Subcutaneous abdominal adipose tissue (tissue), 5 donors: ENCODE measurements around the gene FTCDNL1.

Experiments used
- H3K27ac ChIP-seq: one replicate; pipeline ENCODE4 v1.7.0; 2013; ENCODE audit warnings: low read depth, mild to moderate bottlenecking, inconsistent platforms, low read length, moderate library complexity
- H3K27me3 ChIP-seq, 5 donors: one replicate each; pipeline ENCODE4 v1.7.0; 2013; ENCODE audit warnings: low read length in 5 of 5, inconsistent platforms in 1 of 5; ENCODE audit not compliant: control insufficient read depth in 5 of 5, insufficient read depth in 4 of 5
- H3K36me3 ChIP-seq, 5 donors: one replicate each; pipeline ENCODE4 v1.7.0; 2013; ENCODE audit warnings: low read length in 5 of 5; ENCODE audit not compliant: control insufficient read depth in 5 of 5, insufficient read depth in 5 of 5
- H3K4me1 ChIP-seq, 5 donors: one replicate each; pipeline ENCODE4 v1.7.0; 2013; ENCODE audit warnings: low read length in 5 of 5, mild to moderate bottlenecking in 3 of 5, moderate library complexity in 1 of 5; ENCODE audit not compliant: control insufficient read depth in 5 of 5, insufficient read depth in 5 of 5
- H3K4me3 ChIP-seq, 5 donors: one replicate each; pipeline ENCODE4 v1.7.0; 2013; ENCODE audit warnings: low read length in 5 of 5, low read depth in 1 of 5
- H3K9ac ChIP-seq, 5 donors: one replicate each; pipeline ENCODE4 v1.7.0; 2013; ENCODE audit warnings: low read length in 5 of 5, mild to moderate bottlenecking in 4 of 5, moderate library complexity in 3 of 5
- H3K9me3 ChIP-seq, 5 donors: one replicate each; pipeline ENCODE4 v1.7.0; 2013; ENCODE audit warnings: low read length in 5 of 5; ENCODE audit not compliant: control insufficient read depth in 5 of 5
- donor health status: healthy.
- donor health status: healthy.
- donor health status: healthy.
- donor health status: healthy.
- donor health status: healthy.

Gene FTCDNL1

DNA sequence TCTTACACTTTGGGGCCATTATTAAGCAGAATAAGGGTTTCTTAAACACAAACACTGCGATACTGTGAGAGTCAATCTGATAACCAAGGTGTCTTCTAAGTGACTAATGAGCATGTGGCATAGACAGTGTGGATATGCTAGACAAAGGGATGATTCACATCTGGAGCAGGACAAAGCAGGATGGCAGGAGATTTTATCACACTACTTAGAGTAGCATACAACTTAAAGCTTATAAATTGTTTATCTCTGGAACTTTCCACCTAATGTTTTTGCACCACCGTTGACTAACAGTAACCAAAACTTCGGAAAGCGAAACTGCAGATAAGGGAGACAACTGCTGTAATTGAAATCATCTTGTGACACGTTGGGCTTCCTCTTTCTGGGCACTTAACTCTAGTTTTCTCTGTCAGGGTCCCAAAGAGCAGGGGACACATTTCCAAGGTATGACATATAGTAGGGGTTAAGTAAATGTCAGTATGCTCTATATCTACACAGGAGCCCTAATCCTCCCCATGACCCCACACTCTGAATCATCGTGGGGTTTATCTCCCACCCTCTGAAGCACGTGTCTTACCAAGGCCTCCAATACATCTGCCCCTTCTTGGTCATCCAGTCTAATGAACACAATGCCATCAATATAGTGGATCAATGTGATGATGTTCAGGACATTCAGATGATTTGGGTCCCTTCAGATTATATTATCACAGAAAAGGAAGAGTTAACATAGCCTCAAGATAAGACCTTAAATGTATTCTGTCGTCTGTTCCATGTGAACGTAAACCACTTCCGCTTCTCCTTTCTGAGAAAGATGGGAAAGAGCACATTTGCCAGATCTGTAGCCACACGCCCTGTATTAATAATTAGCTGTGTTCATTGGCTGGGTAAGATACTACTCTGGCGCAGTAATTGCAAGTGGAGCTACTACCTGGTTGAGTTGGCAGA is 78.7 kb downstream of the FTCDNL1 start:
- no peak overlapping the region for H3K27ac ChIP-seq
- H3K36me3 ChIP-seq: no peaks in the 10 kb centered on the region
- H3K9ac ChIP-seq: no peak overlapping the region
- H3K4me3 ChIP-seq: no peak overlapping the region
- H3K9me3 ChIP-seq: no peaks in the 10 kb centered on the region
- H3K4me1 ChIP-seq: peaks cover 0 to 3% (median 0%) of the 10 kb centered on the region in 5 donors
- no peaks in the 10 kb centered on the region for H3K27me3 ChIP-seq

DNA sequence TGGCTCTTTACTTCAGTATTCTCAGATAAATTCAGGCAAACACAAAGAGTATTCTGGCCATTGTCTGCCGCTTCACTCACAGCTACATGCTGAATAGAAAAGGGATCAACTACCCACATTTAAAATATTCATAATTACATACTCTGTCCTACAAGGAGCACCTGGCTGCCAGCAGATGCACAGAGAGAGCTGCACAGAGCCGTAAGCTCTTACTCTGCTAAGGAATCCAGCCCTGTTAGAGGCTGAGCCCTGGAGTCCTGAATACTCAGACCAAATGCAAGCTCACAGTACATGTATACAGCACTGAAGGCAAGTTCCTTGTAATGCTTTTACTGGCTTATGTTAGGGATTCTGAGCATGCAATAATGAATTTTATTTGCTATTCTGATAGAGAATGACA is 80.3 kb downstream of the FTCDNL1 start:
- no peaks in the 10 kb centered on the region for H3K36me3 ChIP-seq
- no peaks in the 10 kb centered on the region for H3K4me1 ChIP-seq
- H3K4me3 ChIP-seq: no peak overlapping the region
- H3K9ac ChIP-seq: no peak overlapping the region
- no peaks in the 10 kb centered on the region for H3K27me3 ChIP-seq
- no peak overlapping the region for H3K27ac ChIP-seq
- no peaks in the 10 kb centered on the region for H3K9me3 ChIP-seq

DNA sequence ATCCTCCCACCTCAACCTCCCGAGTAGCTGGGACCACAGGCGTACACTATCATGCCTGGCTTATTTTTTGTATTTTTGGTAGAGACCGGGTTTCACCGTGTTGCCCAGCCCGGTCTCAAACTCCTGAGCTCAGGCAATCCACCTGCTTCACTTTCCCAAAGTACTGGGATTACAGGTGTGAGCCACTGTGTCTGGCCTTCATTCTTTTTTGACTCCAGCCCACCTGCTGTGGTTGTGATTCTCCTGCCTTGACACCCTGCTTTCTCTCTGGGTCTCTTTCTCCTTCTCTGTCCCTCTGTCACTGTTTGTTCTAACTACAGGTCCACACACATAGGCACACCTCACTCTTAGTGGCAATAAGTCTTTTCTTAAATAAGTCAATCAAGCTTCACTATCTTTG is 85.3 kb downstream of the FTCDNL1 start:
- no peaks in the 10 kb centered on the region for H3K36me3 ChIP-seq
- H3K9ac ChIP-seq: no peak overlapping the region
- no peak overlapping the region for H3K27ac ChIP-seq
- no peak overlapping the region for H3K4me3 ChIP-seq
- H3K27me3 ChIP-seq: no peaks in the 10 kb centered on the region
- H3K9me3 ChIP-seq: no peaks in the 10 kb centered on the region
- H3K4me1 ChIP-seq: no peaks in the 10 kb centered on the region

DNA sequence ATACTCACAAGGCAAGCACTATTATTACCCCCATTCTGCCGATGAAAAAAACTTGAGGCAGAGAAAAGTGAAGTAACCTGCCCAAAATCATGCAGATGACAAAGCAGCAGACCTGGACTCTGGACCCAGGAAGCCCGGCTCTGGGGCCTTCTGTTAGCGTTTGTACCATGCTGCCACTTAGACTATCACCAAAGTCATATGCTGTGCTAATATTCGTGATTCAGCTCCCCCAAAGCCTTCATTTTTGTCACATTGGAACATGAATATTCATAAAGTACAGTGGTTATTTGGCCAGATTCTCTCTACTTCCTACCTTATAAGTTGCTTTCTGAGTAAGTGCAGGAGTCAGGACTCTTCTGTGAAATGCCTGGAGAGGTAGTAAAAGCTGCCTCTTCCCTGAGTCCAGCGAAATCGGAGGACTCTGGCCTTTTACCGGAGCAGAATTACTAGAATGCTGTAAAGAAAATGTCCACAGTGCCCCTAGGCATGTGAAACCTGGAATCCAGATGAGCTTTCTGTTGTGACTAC is 86.7 kb downstream of the FTCDNL1 start:
- Histone ChIP-seq H3K27me3 (no peaks in the 10 kb centered on the region), H3K9me3 (no peaks in the 10 kb centered on the region), H3K27ac (no peak overlapping the region), H3K9ac (no peak overlapping the region), H3K4me3 (no peak overlapping the region), H3K36me3 (no peaks in the 10 kb centered on the region), H3K4me1 (no peaks in the 10 kb centered on the region)

DNA sequence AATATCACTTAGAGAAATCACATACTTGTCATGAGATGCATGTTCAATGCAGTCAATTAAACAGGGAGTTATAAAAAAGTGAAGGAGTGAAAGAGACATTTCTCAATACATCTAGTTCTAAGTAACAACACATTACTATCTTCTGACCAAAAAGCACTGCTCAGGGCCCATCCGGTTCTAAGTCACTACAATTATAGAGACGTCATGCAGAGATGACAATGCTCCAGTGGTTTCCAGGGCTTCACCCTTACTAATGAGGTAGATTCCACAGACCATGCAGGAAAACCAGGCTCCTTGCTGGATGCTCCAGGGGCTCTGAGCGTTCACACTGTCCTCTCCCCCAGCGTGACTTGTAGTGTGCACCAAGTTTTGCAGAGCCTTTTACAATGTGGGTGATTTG is 88.0 kb downstream of the FTCDNL1 start:
- Histone ChIP-seq H3K4me3 (no peak overlapping the region), H3K27ac (no peak overlapping the region), H3K27me3 (no peaks in the 10 kb centered on the region), H3K9ac (no peak overlapping the region), H3K36me3 (no peaks in the 10 kb centered on the region), H3K9me3 (no peaks in the 10 kb centered on the region), H3K4me1 (no peaks in the 10 kb centered on the region)

DNA sequence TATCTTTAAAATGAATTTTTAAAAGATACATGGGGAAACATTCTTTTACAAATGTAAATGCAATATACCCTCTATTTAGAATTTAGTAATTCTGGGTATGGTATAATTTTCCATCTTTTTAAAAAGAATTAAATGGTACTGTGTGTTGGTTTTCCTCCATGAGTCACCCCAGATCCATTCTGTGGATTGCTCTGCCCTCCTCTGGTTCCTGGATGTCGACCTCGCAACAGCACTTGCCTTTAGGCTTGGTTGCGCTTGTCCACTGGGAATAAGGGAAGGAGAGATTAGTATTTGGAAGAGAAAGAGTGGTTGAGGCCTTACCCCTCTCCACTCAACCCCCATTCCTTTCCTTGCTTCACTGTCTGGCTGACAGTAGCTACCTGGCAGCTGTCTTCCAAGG is 90.4 kb downstream of the FTCDNL1 start:
- H3K27me3 ChIP-seq: no peaks in the 10 kb centered on the region
- H3K9me3 ChIP-seq: no peaks in the 10 kb centered on the region
- no peak overlapping the region for H3K4me3 ChIP-seq
- H3K9ac ChIP-seq: no peak overlapping the region
- peaks cover 0 to 6% (median 0%) of the 10 kb centered on the region in 5 donors for H3K4me1 ChIP-seq
- H3K36me3 ChIP-seq: no peaks in the 10 kb centered on the region
- no peak overlapping the region for H3K27ac ChIP-seq

DNA sequence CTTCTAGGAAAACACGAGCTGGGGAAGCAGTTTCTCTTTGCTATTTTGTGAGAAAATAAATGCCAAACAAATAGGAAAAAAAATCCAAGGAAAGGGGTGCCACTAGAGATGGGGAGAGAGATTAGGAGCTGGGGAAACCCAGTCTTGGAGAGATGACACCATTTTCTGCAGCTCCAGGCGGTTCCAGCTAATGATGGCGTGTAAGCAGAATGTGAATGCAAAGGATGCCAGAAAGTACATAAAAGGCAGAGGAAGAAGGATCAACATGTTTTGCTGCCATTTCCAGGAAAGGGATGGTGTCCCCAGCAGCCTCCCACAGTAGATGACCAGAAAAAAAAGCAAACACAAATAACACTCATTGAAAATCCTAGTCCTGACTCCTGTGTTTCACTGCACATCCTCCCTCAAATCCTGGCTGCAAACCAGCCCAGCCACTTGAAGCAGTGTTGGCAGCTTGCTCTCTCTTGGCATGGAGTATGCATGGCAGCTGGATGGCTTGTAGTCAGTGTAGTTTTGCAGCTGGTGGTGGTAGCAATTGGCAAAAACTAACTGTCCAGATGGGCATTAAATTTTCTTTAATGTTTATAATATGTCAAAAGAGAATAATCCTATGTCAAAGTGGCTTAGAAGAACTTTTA is 93.6 kb downstream of the FTCDNL1 start:
- Histone ChIP-seq H3K9me3 (no peaks in the 10 kb centered on the region), H3K9ac (no peak overlapping the region), H3K4me1 (peaks cover 0 to 6% (median 0%) of the 10 kb centered on the region in 5 donors), H3K27ac (no peak overlapping the region), H3K27me3 (no peaks in the 10 kb centered on the region), H3K36me3 (no peaks in the 10 kb centered on the region), H3K4me3 (no peak overlapping the region)

DNA sequence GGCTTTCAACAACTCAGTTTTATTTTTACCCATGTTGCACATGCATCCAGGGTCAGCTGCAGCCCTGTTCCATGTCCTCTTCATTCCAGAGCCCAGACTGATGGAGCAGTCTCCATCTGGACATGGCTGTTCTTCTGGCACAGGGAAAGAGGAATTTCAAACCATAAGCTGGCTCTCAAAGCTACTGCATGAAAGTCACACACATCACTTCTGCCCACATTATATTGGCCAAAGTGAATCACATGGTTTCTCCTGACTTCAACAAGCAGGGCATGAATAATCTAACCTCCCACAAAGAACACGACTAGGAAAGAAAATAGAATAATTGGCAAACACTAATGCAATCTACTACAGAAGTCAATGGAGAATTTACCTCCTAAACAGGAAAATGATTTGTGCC is 94.2 kb downstream of the FTCDNL1 start:
- Histone ChIP-seq H3K36me3 (no peaks in the 10 kb centered on the region), H3K4me3 (no peak overlapping the region), H3K4me1 (peaks cover 0 to 6% (median 0%) of the 10 kb centered on the region in 5 donors), H3K27me3 (no peaks in the 10 kb centered on the region), H3K9ac (no peak overlapping the region), H3K27ac (no peak overlapping the region), H3K9me3 (no peaks in the 10 kb centered on the region)

DNA sequence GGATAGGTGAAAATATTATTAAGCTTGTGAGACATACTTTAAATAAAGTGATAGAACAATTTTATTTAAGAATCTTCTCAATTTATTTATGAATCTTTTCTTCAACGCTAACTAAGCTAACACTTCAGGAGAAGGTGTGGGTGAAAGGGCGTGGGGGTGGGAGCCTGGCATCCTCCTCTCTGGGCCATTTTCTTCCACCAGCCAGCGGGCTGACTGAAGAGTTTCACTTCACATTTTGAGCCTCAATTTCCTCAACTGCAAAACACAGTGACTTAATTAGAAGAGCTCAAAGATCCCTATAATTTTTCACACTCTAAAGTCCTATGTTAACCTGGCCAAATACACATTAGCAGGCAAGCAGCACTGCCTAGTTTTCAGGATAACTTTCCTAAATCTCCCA is 94.8 kb downstream of the FTCDNL1 start:
- Histone ChIP-seq H3K27ac (no peak overlapping the region), H3K9ac (no peak overlapping the region), H3K36me3 (no peaks in the 10 kb centered on the region), H3K27me3 (no peaks in the 10 kb centered on the region), H3K4me3 (no peak overlapping the region), H3K9me3 (no peaks in the 10 kb centered on the region), H3K4me1 (peaks cover 0 to 6% (median 0%) of the 10 kb centered on the region in 5 donors)

DNA sequence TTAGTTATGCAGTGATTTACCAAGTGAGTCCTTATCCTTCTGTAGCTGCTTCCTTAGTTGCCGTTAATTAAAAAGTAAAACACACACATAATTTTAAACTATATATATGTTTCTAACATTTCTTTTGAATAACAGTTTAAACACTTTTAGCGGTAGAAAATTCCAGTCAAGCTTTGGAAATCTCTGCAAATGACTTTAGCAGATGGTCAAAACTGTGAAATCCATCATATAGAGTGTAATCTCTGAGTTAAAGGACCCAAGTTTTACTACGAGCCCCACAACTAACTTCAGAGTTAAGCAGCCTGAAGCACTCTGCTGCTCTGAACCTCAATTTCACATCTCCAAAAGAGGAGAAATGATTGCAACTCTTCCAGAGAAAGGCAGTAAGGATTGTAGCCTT is 96.2 kb downstream of the FTCDNL1 start:
- H3K4me3 ChIP-seq: no peak overlapping the region
- H3K9ac ChIP-seq: no peak overlapping the region
- H3K9me3 ChIP-seq: no peaks in the 10 kb centered on the region
- H3K4me1 ChIP-seq: peaks cover 0 to 6% (median 0%) of the 10 kb centered on the region in 5 donors
- H3K27ac ChIP-seq: no peak overlapping the region
- no peaks in the 10 kb centered on the region for H3K27me3 ChIP-seq
- H3K36me3 ChIP-seq: no peaks in the 10 kb centered on the region
